Measurements from ENCODE around the gene CCDC77. TPM values are rescaled to one million over a fixed set of nuclear protein-coding genes. Genes with fewer than 3 reads are reported as not detected.

CCDC77 gene
- total RNA-seq, 1 experiment from 2014 or later: 21.9 TPM

DNA sequence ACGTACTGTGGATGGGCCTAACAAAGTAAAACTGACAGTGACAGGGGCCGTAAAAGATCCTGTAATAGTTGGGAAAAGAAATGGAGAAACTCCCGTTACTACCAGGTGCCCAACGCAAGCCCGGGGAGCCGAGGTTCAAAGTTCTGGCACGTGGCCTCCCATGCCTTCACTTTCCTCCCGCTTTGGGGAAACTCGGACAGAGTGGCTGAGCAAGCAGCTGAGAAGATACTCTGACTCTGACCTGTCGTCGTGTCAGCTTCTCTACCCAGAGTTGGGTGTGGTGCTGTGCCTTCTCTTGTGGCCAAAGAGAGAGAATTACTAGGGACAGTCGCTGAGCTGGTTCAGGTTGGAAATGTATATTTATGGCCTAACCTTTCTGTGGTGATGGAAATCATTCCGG is 60.0 kb downstream of the CCDC77 start:
- Histone ChIP-seq H3K4me2 (ENCODE audit: insufficient read depth, insufficient read length, low read length) (peak overlapping the region; percentile 51), H3K9me3 (ENCODE audit: control insufficient read depth, low read depth, low read length) (no peaks in the 10 kb centered on the region)

More for the DNA sequence above, 60.0 kb downstream of the CCDC77 start:
- no peak overlapping the region for H2BK12ac ChIP-seq (ENCODE audit: insufficient read length, low read depth, low read length)
- no peak overlapping the region for H3K27ac ChIP-seq (ENCODE audit: insufficient read length, low read depth, low read length)
- H4K20me1 ChIP-seq (ENCODE audit: control insufficient read depth, insufficient read depth, insufficient read length): no peaks in the 10 kb centered on the region
- H2BK120ac ChIP-seq (ENCODE audit: low read depth, low read length, poor library complexity, severe bottlenecking): no peak overlapping the region
- no peak overlapping the region for H3K4ac ChIP-seq (ENCODE audit: low read depth, low read length)
- H2AK5ac ChIP-seq (ENCODE audit: insufficient read length, low read length): no peak overlapping the region
- H2AFZ ChIP-seq (ENCODE audit: low read length): no peak overlapping the region
- H3K4me1 ChIP-seq (ENCODE audit: insufficient read depth, low read length): 0 out of 2 replicates have a peak, but pooled peaks cover 4% of the 10 kb centered on the region
- Mint-ChIP-seq H3K4me1 (peaks cover 24 to 29% of the 10 kb centered on the region in 2 experiments), H3K27me3 (ENCODE audit: low read depth) (peaks cover 45% of the 10 kb centered on the region), H3K9me3 (peaks cover 0 to 3% of the 10 kb centered on the region in 2 experiments; a peak in 1 of 5 replicates), H3K27ac (no peak overlapping the region), H3K36me3 (ENCODE audit: insufficient read depth in 1 of 3, low read depth in 3 of 3) (peaks cover 5 to 11% (median 7%) of the 10 kb centered on the region in 3 experiments; a peak in 3 of 7 replicates), H3K4me3 (peak overlapping the region; percentile 82 to 87)
- no peak overlapping the region for H3K18ac ChIP-seq (ENCODE audit: insufficient read length, low read depth, low read length)
- no peak overlapping the region for H4K5ac ChIP-seq (ENCODE audit: insufficient read length, low read depth, low read length)
- WGBS (ENCODE audit: extremely low coverage, insufficient read length, low lambda C conversion rate): no CpG with 5 or more reads among the region's 13 CpGs
- H4K91ac ChIP-seq (ENCODE audit: insufficient read length, low read depth, low read length): no peak overlapping the region
- H2BK20ac ChIP-seq (ENCODE audit: low read depth, low read length, poor library complexity, severe bottlenecking): no peak overlapping the region
- H3K23ac ChIP-seq (ENCODE audit: insufficient read length, low read depth, low read length): no peak overlapping the region
- H3K14ac ChIP-seq (ENCODE audit: insufficient read depth, low read length): no peak overlapping the region
- TF ChIP-seq, protein P1, sequence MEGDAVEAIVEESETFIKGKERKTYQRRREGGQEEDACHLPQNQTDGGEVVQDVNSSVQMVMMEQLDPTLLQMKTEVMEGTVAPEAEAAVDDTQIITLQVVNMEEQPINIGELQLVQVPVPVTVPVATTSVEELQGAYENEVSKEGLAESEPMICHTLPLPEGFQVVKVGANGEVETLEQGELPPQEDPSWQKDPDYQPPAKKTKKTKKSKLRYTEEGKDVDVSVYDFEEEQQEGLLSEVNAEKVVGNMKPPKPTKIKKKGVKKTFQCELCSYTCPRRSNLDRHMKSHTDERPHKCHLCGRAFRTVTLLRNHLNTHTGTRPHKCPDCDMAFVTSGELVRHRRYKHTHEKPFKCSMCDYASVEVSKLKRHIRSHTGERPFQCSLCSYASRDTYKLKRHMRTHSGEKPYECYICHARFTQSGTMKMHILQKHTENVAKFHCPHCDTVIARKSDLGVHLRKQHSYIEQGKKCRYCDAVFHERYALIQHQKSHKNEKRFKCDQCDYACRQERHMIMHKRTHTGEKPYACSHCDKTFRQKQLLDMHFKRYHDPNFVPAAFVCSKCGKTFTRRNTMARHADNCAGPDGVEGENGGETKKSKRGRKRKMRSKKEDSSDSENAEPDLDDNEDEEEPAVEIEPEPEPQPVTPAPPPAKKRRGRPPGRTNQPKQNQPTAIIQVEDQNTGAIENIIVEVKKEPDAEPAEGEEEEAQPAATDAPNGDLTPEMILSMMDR (conservative IDR thresholded peaks at IDR 0.05): no peak
- no peak overlapping the region for H4K8ac ChIP-seq (replicated peaks; ENCODE audit: insufficient read length, low read depth, low read length)
- no peak overlapping the region for H3K9ac ChIP-seq (ENCODE audit: extremely low read depth, insufficient read length, low read length)
- no peaks in the 10 kb centered on the region for H3K79me1 ChIP-seq (ENCODE audit: insufficient read depth, low read depth, low read length, poor library complexity, severe bottlenecking)
- H3K79me2 ChIP-seq (ENCODE audit: insufficient read depth, low read length): no peaks in the 10 kb centered on the region
- H3K27me3 ChIP-seq (ENCODE audit: insufficient read depth, low read length): peaks cover 6% of the 10 kb centered on the region; the same call in 1 of the 2 replicates
- H3T11ph ChIP-seq (ENCODE audit: low read length): no peak overlapping the region
- H2BK15ac ChIP-seq (ENCODE audit: low read depth, low read length): no peak overlapping the region
- H3K23me2 ChIP-seq (ENCODE audit: insufficient read length, low read depth, low read length, poor library complexity, severe bottlenecking): peaks cover 12% of the 10 kb centered on the region
- no peak for DNase-seq
- H3K56ac ChIP-seq (ENCODE audit: insufficient read length, low read depth, low read length): no peak overlapping the region
- H2BK5ac ChIP-seq (ENCODE audit: insufficient read length, low read length): no peak overlapping the region

All from H9 (cell line).